LNCaP clone FGC (cell line): Measurements from ENCODE around the gene FLT3.

Source experiments
- DNase-seq: peaks from one replicate; pipeline ENCODE4 v3.0.0-alpha.2; 2011; ENCODE audit warnings: low read depth
- H3K4me3 ChIP-seq: 2 replicates; pipeline ENCODE4 v1.5.1; 2011; ENCODE audit warnings: mild to moderate bottlenecking, low read depth, low read length, control low read depth
- TF ChIP-seq, protein P1 (sequence below): IDR thresholded peaks from 2 replicates; pipeline ENCODE4 v1.5.1; 2012; ENCODE audit warnings: mild to moderate bottlenecking; ENCODE audit not compliant: control insufficient read depth, insufficient read depth; ENCODE audit errors: extremely low read depth

FLT3 gene

DNA sequence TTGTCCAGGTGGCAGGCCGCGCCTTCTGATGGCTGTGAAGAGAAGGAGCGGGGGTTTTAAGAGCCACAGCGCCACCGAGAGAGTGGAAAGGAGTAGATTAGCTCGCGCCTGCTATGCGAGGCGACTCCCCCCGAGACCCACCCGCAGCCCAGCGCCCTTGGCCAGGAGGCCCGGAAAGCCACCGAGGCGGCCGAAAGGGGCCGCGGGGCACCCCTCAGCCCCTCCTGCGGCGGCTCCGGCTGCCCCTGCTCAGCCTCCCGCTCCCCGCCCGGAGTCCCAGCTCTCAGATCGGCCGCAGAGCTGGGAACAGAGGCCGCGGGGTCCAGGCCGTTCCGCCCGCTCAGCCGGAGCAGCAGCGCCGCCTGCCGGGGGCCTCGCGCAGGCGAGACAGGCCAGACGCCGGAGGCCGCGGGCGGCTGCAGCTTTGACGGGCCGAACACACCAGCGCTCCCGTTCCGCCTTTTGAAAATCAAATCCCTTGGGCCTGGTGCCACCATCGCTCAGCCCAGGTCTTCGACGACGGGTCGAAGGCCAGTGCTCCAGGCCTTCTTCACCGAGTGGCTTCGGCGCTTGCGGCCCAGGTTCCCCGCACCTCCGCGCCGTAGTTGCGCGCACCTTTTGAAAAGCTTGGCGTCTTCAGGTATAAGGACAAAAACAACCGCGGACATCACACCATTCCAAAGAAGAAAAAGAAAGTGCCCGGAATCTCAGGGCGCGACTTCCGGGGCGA lies 146.5 kb downstream of the FLT3 start:
- TF ChIP-seq, protein P1, sequence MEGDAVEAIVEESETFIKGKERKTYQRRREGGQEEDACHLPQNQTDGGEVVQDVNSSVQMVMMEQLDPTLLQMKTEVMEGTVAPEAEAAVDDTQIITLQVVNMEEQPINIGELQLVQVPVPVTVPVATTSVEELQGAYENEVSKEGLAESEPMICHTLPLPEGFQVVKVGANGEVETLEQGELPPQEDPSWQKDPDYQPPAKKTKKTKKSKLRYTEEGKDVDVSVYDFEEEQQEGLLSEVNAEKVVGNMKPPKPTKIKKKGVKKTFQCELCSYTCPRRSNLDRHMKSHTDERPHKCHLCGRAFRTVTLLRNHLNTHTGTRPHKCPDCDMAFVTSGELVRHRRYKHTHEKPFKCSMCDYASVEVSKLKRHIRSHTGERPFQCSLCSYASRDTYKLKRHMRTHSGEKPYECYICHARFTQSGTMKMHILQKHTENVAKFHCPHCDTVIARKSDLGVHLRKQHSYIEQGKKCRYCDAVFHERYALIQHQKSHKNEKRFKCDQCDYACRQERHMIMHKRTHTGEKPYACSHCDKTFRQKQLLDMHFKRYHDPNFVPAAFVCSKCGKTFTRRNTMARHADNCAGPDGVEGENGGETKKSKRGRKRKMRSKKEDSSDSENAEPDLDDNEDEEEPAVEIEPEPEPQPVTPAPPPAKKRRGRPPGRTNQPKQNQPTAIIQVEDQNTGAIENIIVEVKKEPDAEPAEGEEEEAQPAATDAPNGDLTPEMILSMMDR: peak; percentile 80
- no peak overlapping the region for H3K4me3 ChIP-seq
- peak; percentile 14 for DNase-seq
